GM19463 (cell line): ENCODE results near the gene EVA1A.

Source experiments
- ATAC-seq: cut with Tn5 transposase; IDR thresholded peaks from one replicate; pipeline ENCODE4 v1.9.1; 2021; ENCODE audit warnings: mild to moderate bottlenecking, moderate library complexity; ENCODE audit not compliant: unreplicated experiment

Gene EVA1A

GRCh38 chr2:75560768-75561565 is at the start of gene EVA1A:
Gene EVA1A (minus strand): TSS chr2:75560939. CDS start chr2:75518140, 42,799 bp downstream.
- ATAC-seq, result no peak

GRCh38 chr2:75609937-75610508 is 49.3 kb upstream of the EVA1A start:
- ATAC-seq, result no peak

- ATAC-seq, result no peak
Observed at GRCh38 chr2:75609334-75609689, 48.6 kb upstream of the EVA1A start.

GRCh38 chr2:75608684-75609333 is 48.1 kb upstream of the EVA1A start:
- ATAC-seq, result peak; percentile 72

- no peak for ATAC-seq
Observed at GRCh38 chr2:75607988-75608683, 47.4 kb upstream of the EVA1A start.

GRCh38 chr2:75607400-75607798 is 46.7 kb upstream of the EVA1A start:
- no peak for ATAC-seq

GRCh38 chr2:75606761-75607399 is 46.1 kb upstream of the EVA1A start:
- ATAC-seq, result no peak

- no peak for ATAC-seq
Observed at GRCh38 chr2:75605770-75606529, 45.2 kb upstream of the EVA1A start.

GRCh38 chr2:75604484-75604883 is 43.7 kb upstream of the EVA1A start:
- no peak for ATAC-seq

GRCh38 chr2:75603477-75603876 is 42.7 kb upstream of the EVA1A start:
- no peak for ATAC-seq

GRCh38 chr2:75602724-75603342 is 42.1 kb upstream of the EVA1A start:
- no peak for ATAC-seq

GRCh38 chr2:75600461-75601011 is 39.8 kb upstream of the EVA1A start:
- no peak for ATAC-seq

GRCh38 chr2:75598589-75599155 is 37.9 kb upstream of the EVA1A start:
- no peak for ATAC-seq

- ATAC-seq, result no peak
Observed at GRCh38 chr2:75597949-75598348, 37.2 kb upstream of the EVA1A start.

- ATAC-seq, result no peak
Observed at GRCh38 chr2:75596784-75597183, 36.0 kb upstream of the EVA1A start.

- ATAC-seq, result no peak
Observed at GRCh38 chr2:75595541-75596395, 35.0 kb upstream of the EVA1A start.

GRCh38 chr2:75594596-75594995 is 33.9 kb upstream of the EVA1A start:
- ATAC-seq, result no peak

GRCh38 chr2:75592888-75593287 is 32.1 kb upstream of the EVA1A start:
- ATAC-seq, result no peak
